Myocyte (in vitro differentiated cells): ENCODE data around the gene INPP5E. TPM values are rescaled to one million over a fixed set of nuclear protein-coding genes. Genes with fewer than 3 reads are reported as not detected.

Source experiments
- DNase-seq: peaks from one replicate; pipeline ENCODE4 v3.0.0-alpha.2; 2012; ENCODE audit warnings: low read depth
- total RNA-seq: library from RNA; depleted of rRNA; stranded (reverse); fragments of >200 nt; gene quantifications from 2 replicates; pipeline ENCODE4 v1.2.3, GENCODE V29; 2014

The INPP5E gene
- total RNA-seq, 1 donor from 2014 or later = 8.3 TPM

DNA sequence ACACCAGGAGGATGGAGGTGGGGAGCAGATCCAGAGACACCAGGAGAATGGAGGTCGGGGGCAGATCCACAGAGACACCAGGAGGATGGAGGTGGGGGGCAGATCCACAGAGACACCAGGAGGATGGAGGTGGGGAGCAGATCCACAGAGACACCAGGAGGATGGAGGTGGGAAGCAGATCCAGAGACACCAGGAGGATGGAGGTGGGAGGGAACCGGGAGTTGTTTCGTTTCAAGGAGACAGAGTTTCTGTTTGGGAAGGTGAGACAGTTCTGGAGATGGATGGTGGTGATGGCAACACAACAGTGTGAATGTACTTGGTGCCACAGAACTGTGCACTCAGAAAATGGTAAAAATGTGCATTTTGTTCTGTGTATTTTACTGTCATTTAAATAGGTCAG, 9.0 kb upstream of the INPP5E start:
- no peak for DNase-seq

DNA sequence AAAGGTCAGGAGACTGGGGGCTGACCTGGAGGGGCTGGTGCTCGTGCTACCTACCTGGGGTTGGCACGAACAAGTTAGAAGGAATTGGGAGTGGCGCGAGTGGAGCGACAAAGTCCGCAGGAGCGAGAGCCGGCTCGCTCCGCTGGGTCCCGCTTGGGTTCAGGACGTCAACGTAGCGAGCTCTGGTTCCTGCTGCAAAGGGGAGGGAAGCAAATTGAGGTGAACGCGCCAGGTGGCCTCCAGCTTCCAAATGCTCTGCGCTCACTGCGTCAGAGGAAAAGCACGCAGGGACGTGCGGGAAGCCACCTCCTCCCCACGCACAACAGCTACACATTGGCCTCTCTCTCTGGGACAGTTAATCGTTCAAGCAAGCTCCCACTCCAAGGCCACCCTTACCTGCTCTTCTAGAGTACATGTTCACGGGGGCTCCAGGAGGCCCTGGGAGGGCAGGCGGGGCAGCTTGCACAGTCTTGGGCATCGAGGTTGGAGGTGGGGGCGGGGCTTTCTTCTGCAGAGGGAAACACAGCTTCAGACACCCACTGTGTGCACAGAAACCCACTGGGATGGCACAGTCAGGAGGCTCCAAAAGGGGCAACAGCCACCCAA, 7.6 kb upstream of the INPP5E start:
- no peak for DNase-seq

GRCh38 chr9:136445799-136446198, 6.2 kb upstream of the INPP5E start:
- DNase-seq = no peak

DNA sequence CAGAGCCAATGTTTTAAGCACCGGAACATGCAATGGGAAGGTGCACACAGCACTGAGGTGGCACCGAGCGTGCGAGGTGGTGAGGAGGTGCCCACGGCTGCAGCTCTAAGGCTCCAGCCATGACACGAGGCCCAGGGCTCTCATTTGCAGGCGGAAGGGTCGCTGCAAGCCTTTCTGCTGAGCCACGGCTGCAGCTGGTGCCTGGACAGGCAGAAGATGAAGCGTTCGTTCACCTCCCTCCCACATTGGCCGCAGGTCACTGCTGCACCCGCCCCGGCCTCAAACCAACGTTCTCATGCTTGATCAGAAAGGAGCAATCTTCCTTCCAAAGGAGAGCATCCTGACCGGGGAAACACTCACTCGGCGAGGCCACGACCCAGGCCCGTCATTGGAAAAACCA, 4.5 kb upstream of the INPP5E start:
- DNase-seq = no peak

- DNase-seq = no peak
These were observed 4.0 kb upstream of the INPP5E start for GRCh38 chr9:136443687-136444086.

GRCh38 chr9:136443087-136443486, 3.4 kb upstream of the INPP5E start:
- no peak for DNase-seq

GRCh38 chr9:136442265-136442664, 2.6 kb upstream of the INPP5E start:
- no peak for DNase-seq

DNA sequence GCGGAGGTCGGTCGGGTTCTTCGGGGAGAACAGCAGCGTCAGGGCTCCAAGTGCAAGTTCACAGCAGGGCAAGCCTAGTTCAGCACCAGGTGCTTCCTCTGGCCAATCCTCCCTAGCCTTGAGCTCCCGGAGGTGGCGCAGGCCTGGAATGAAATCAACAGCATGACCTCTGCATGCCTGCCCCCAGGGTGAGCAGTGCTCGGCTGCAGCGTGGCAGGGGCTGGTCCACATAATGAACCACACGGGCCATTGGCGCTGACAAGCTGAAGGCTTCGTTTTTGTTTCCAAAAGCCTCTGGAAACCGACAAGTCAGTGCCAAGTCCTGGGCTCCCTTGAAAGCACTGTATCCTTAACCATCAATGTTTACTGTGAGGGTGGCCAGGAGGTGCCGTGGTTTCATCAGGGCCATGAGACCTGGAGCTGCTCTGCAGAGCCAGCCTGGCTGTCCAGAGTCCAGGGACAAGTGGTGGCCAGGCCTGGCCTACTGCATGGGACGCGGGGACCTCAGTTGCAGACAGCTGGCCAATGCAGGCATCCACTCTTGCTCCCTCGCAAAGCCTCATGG, 2.1 kb upstream of the INPP5E start:
- DNase-seq = no peak

GRCh38 chr9:136441191-136441680, 1.6 kb upstream of the INPP5E start:
- no peak for DNase-seq

- peak; percentile 23 for DNase-seq
These were observed 831 bp downstream of the INPP5E start for GRCh38 chr9:136438548-136439480.

DNA sequence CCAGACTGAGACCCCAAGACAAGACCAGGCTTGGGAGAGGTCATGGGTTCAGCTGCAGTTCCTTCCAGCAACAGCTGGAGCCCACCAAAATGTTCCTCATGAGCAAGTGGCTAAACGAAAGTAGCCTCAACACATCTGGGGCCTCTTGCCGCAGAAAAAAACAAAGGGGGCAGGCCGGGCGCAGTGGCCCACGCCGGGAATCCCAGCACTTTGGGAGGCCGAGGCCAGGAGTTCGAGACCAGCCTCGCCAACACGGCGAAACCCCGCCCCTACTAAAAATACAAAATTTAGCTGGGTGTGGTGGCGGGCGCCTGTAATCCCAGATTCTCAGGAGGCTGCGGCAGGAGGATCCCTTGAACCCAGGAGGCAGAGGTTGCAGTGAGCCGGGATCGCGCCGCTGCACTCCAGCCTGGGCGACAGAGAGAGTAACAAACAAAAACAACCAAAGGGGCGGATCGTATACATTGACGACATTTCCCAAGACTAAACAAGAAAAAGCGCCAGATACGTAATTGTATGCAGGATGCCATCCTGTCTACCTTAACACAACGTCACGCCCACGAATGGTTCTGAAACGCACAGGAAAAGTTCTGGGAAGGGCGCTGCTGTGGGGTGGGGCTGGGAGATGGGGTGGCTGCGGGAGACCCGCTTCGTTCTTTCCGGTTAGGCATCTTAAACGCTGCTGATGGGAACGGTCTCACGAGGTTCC, 1.7 kb downstream of the INPP5E start:
- no peak for DNase-seq

DNA sequence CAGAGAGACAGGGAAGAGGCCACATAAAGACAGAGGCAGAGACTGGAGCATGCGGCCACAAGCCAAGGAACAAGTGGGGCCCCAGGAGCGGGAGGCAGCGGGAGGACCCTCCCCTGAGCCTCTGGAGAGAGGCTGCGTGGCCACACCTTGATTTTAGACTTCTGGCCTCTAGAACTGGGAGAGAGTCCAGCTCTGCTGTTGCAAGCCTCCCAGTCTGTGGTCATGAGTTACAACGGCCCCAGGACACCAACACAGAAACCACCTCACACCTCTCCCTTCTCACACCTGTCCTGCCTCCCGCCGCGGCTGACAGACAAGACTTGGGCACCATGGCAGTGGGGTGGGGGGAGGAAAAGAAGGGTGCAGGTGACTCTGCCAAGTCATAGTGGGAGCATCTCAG, 2.2 kb downstream of the INPP5E start:
- DNase-seq = peak; percentile 47

DNA sequence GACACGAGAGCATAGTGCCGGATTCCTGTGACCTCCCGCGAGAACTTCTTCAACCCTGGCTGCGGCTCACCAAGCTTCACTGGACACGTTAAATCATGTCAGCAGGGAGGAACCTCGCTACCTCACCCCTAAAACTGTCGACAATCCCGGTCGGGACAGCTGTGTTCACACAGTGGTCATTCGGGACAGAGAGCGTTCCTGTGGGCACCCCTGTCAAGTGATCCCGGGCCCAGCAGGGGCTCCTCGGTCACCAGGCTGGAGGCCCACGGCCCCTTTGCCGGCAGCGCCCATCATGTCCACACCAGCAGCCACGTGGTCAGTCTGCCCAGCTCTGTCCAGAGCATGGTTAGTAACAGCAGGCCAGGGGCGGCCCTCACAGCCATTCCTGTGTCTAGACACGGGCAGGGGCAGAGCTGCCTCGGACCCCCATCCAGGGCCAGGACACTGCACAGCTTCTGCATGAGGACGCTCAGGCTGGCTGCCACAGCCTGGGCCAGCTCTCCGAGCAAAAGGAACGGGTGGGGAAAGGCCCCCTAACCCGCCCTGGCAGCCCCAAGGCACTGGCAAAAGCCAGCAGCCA, 3.5 kb downstream of the INPP5E start:
- DNase-seq = peak; percentile 60

GRCh38 chr9:136434580-136435169, 5.0 kb downstream of the INPP5E start:
- DNase-seq = no peak

- no peak for DNase-seq
These were observed 5.6 kb downstream of the INPP5E start for GRCh38 chr9:136433849-136434579.

DNA sequence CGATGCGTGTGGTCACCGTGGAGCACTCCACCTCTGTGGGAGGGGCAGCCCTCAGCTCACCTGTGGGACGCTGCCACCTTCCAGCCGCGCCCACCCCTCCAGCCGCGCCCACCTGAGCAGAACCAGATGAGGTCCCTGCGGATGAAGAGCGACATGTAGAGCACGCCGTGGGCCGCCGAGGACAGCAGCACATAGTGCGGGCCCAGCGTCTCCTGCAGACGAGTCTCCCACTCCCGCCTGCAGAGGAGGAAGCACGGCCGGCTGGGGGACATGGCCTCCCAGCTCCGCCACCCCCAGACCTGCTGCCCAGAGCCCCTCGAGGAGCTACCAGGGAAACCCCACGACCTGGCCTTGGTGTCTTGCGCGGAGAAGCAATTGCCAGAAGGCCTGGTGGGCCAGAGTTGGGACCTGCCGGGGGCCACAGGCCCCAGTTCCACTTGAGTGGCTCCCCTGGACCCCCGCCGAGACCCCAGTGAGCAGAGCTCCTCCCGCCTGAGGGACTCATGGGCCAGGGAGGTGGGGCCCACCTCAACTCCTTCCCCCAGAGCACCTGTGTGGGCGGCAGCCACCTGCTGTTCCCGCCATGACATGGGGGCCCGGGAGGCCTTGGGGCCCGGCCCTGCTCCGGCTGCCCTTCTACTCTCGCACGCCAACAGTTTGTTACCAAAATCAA, 6.5 kb downstream of the INPP5E start:
- DNase-seq = no peak

DNA sequence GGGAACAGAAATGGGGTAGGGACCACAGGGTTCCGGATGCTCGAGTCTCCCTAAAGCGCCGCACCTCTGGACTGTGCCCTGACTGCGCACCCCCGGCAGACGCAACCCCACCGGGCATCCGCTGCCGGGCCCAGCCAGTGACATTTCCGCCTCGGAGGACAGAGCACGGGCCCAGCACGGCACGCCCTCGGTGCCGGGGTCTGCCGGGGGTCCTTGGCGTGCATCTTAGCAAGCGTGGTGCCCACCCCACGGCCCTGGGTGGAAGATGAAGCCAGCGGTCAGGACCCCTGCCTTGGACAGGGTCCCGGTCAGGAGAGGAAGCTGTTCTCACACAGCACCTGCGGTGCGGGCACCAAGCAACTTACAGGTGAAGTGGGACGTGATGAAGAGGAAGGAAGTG, 7.1 kb downstream of the INPP5E start:
- DNase-seq = no peak

DNA sequence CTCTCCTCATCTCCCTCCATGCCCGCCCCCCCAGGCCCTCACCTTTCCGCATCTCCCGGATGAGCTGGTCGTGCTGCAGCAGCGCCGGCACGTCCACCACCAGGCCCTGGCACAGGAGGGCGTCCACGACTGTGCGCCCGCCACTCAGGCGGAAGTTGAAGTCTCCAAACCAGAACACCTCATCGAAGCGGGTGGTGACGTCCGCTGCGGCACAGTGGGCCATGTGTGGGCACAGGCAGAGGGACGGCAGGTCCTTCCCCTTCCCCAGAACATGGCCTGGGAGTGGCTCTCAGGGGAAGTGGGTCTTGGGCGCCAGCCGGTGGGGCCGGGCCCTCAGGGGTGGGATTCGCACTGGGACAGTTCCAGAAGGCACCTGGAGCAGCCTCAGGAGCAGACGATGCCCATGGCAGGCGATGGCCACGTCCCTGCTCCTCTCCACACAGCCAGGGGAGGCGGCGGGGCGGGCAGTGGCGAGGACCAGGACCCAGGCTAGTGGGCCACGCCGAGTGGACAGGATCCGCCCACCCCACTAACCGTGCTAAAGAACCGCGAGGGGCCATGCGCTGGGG, 7.8 kb downstream of the INPP5E start:
- DNase-seq = no peak

DNA sequence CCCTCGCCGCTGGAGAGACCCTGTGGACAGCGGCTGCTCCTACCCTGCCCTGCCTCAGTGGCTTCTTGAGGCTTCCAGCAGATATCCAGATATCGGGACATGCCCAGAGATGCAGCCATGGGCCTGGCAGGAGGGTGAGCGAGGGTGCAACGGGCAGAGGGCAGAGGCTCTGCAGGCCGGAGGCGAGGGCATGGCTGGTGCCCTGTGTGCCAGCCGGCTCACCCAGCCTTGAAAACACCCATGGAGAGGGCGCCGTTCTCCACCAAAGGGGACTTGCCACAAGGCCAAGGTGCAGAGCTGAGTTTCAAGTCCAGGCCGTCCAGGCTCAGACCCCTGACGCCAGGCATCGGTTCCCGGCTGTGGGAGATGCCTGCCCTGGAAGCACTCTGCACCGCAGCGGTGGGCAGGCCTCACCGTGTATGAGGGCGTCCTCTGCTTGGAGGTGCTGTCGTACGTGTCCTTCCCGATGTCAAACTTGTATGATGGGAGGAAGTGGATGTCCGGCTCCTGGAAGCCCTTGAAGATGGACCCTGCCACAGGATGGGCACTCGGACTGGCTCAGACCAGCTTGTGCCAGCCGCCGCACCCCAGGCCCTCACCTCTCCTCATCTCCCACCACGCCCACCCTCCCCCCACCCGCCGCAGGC, 8.9 kb downstream of the INPP5E start:
- DNase-seq = no peak
